Measurements from ENCODE around the gene RHNO1.

The RHNO1 gene

DNA sequence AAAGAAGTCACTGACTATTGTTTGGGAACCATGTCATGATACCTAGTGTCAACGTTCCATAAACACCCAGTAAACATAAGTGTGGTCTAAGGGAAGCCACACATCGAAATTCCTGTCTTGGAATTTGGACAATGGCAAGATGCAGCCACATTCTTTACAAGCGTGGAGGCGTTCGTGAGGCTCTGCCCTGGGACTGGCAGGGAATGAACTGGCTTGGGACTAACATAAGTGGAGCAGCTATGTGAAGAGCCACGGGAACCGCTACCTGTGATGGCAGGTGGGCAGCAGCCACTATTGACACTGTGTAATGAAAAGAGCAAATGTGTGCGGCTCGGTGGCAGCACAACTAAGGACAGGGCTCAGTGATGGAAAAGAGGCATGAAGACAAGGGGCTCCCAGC, 32.2 kb upstream of the RHNO1 start:
- H3K27me3 ChIP-seq (ENCODE audit: control insufficient read depth, insufficient read depth, low read length) = no peaks in the 10 kb centered on the region
- H3K36me3 ChIP-seq (ENCODE audit: control insufficient read depth, insufficient read depth, low read length) = no peaks in the 10 kb centered on the region
- H3K9ac ChIP-seq (ENCODE audit: low read depth, low read length) = no peak overlapping the region
- H3K4me1 ChIP-seq (ENCODE audit: control insufficient read depth, insufficient read depth, low read length) = peaks cover 8% of the 10 kb centered on the region
- no peak overlapping the region for H3K4me3 ChIP-seq (ENCODE audit: low read depth, low read length)
- H3K9me3 ChIP-seq (ENCODE audit: control insufficient read depth, insufficient read depth, low read length) = no peaks in the 10 kb centered on the region

DNA sequence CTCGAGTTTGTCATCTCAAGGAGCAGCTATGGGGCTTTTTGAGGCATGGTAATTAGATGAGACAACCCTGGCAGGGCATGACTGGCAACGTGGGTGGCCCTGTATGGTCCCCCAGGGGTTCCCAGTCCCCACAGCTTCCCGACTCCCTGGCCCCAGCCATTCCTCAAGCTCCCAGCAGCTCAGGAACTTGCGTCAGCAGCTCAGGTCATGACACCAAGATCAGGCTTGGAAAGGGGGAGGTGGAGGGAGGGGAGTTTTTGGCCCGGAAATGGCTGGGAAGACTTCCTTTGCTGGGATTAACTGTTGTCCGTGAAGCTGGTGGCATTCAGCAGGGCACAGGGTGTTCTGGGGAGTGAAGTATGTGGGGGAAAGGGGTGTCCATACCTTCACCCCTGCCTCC, 31.7 kb upstream of the RHNO1 start:
- Histone ChIP-seq H3K4me3 (ENCODE audit: low read depth, low read length) (no peak overlapping the region), H3K9me3 (ENCODE audit: control insufficient read depth, insufficient read depth, low read length) (no peaks in the 10 kb centered on the region), H3K9ac (ENCODE audit: low read depth, low read length) (no peak overlapping the region), H3K27me3 (ENCODE audit: control insufficient read depth, insufficient read depth, low read length) (no peaks in the 10 kb centered on the region), H3K4me1 (ENCODE audit: control insufficient read depth, insufficient read depth, low read length) (peaks cover 8% of the 10 kb centered on the region), H3K36me3 (ENCODE audit: control insufficient read depth, insufficient read depth, low read length) (no peaks in the 10 kb centered on the region)

DNA sequence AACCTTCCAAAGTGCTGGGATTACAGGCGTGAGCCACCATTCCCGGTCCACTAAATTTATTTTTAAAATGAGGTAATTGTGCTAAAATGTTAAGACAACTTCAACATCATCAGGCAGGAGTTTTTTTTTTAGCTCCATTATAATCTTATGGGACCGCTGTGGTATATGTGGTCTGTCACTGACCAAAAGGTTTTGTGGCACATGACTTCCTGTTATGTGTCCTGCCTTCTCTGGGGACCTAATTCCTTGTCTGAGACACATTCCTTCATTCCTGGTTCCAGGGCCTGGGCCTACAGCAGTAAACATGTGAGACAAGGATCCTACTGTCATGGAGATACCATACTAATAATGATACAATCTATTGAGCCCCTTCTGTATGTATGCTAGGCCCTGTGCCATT, 25.1 kb upstream of the RHNO1 start:
- no peaks in the 10 kb centered on the region for H3K9me3 ChIP-seq (ENCODE audit: control insufficient read depth, insufficient read depth, low read length)
- no peaks in the 10 kb centered on the region for H3K36me3 ChIP-seq (ENCODE audit: control insufficient read depth, insufficient read depth, low read length)
- H3K4me1 ChIP-seq (ENCODE audit: control insufficient read depth, insufficient read depth, low read length) = no peaks in the 10 kb centered on the region
- H3K4me3 ChIP-seq (ENCODE audit: low read depth, low read length) = no peak overlapping the region
- H3K9ac ChIP-seq (ENCODE audit: low read depth, low read length) = no peak overlapping the region
- no peaks in the 10 kb centered on the region for H3K27me3 ChIP-seq (ENCODE audit: control insufficient read depth, insufficient read depth, low read length)

DNA sequence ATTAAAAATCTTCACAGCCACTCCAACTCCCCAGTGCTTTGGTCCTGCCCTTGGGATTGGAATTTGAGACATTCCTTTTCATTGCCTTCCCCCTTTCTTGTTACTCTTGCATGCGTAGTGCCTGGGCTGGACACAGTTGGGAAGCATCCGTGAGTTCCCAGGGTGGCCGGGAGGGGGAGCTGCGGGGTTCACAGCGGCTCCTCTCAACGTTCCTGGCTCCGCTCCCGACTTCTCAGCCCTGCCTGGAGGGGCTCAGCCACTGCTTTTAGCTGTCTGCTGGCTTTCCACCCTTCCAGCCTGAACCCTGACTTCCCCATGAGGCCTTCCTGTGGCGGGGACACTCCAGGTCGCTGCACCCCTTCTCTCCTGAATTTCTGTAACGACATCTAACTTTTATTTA, 23.4 kb upstream of the RHNO1 start:
- Histone ChIP-seq H3K27me3 (ENCODE audit: control insufficient read depth, insufficient read depth, low read length) (no peaks in the 10 kb centered on the region), H3K36me3 (ENCODE audit: control insufficient read depth, insufficient read depth, low read length) (peaks cover 4% of the 10 kb centered on the region), H3K9me3 (ENCODE audit: control insufficient read depth, insufficient read depth, low read length) (no peaks in the 10 kb centered on the region)

DNA sequence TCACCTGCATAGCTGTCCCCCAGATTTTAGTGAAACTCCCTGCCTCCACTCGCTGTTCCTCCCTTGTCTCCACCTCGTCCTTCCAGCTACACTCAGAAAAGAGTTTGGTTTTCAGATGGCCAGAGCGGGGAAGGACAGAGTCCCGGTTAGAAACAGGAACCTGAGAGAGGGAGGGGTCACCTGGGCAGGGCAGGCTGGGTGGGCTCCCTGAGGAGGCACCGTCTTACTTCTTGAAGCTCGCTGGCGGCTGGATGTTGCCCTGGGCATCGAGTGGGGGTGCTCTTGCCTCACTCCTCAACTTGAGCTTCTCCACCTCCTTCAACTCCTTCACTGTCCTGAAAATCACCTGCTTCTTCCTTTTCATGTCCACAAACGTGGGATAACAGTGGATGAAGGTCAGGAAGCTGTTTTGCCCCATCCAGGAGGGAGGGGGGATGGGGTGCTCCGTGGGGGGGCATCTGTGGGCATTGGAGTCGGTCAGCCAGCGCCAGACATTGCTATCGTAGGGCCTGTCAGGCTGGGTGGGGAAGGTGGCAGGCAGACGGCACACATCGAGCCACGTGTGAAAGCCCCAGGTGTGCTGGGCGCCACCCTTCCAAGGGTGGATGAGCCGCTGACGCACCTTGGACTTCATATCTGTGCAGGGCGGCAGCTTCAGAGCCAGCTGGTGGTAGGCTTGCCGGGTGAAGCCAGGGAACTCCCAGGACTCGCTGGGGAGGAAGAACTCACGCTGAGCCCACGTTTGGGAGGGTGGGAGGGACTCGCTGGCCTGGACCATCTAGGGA, 22.2 kb upstream of the RHNO1 start:
- no peaks in the 10 kb centered on the region for H3K27me3 ChIP-seq (ENCODE audit: control insufficient read depth, insufficient read depth, low read length)
- no peaks in the 10 kb centered on the region for H3K4me1 ChIP-seq (ENCODE audit: control insufficient read depth, insufficient read depth, low read length)
- H3K9ac ChIP-seq (ENCODE audit: low read depth, low read length) = no peak overlapping the region
- no peak overlapping the region for H3K4me3 ChIP-seq (ENCODE audit: low read depth, low read length)
- no peaks in the 10 kb centered on the region for H3K9me3 ChIP-seq (ENCODE audit: control insufficient read depth, insufficient read depth, low read length)
- H3K36me3 ChIP-seq (ENCODE audit: control insufficient read depth, insufficient read depth, low read length) = peaks cover 14% of the 10 kb centered on the region

More for the DNA sequence above, 23.4 kb upstream of the RHNO1 start:
- H3K9ac ChIP-seq (ENCODE audit: low read depth, low read length) = no peak overlapping the region
- H3K4me3 ChIP-seq (ENCODE audit: low read depth, low read length) = no peak overlapping the region
- no peaks in the 10 kb centered on the region for H3K4me1 ChIP-seq (ENCODE audit: control insufficient read depth, insufficient read depth, low read length)

DNA sequence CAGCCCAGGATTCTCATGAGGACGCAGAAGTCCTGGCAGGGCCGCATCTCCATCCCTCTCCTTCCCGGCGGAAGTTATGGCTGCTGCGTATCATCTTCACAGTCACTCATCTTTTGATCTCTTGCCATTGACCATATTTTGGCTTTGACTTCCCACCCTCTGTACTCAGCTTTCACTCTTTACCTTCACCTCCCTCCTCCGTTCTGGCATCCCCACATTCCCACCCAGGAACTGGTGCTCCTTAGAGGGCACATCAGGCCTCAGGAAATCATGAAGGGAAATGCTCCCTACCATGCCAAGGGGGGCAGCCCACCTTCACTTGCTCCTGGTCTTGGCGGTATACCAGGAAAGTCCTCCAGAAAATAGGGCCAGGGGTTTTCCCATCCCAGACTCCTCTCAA, 21.5 kb upstream of the RHNO1 start:
- Histone ChIP-seq H3K4me3 (ENCODE audit: low read depth, low read length) (no peak overlapping the region), H3K36me3 (ENCODE audit: control insufficient read depth, insufficient read depth, low read length) (peaks cover 14% of the 10 kb centered on the region), H3K4me1 (ENCODE audit: control insufficient read depth, insufficient read depth, low read length) (no peaks in the 10 kb centered on the region), H3K9ac (ENCODE audit: low read depth, low read length) (no peak overlapping the region), H3K9me3 (ENCODE audit: control insufficient read depth, insufficient read depth, low read length) (no peaks in the 10 kb centered on the region), H3K27me3 (ENCODE audit: control insufficient read depth, insufficient read depth, low read length) (no peaks in the 10 kb centered on the region)

DNA sequence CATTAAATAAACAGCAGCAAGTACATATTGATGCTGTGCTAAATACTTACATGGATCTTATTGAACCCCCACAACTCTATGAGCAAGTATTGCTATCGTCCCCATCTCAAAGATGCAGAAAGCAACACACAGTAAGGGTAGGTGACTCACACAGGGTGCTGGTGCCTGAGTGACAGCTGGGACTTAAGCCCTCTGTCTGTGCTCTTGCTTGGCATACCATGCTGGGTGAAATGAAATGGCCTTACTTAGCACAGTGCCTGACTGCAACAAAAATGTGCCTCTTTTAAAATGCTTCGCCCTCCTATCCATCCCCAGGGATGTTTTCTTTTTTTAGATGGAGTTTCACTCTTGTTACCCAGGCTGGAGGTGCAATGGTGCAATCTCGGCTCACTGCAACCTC, 21.0 kb upstream of the RHNO1 start:
- no peaks in the 10 kb centered on the region for H3K27me3 ChIP-seq (ENCODE audit: control insufficient read depth, insufficient read depth, low read length)
- H3K4me1 ChIP-seq (ENCODE audit: control insufficient read depth, insufficient read depth, low read length) = no peaks in the 10 kb centered on the region
- no peak overlapping the region for H3K4me3 ChIP-seq (ENCODE audit: low read depth, low read length)
- no peak overlapping the region for H3K9ac ChIP-seq (ENCODE audit: low read depth, low read length)
- H3K36me3 ChIP-seq (ENCODE audit: control insufficient read depth, insufficient read depth, low read length) = peaks cover 14% of the 10 kb centered on the region
- no peaks in the 10 kb centered on the region for H3K9me3 ChIP-seq (ENCODE audit: control insufficient read depth, insufficient read depth, low read length)

DNA sequence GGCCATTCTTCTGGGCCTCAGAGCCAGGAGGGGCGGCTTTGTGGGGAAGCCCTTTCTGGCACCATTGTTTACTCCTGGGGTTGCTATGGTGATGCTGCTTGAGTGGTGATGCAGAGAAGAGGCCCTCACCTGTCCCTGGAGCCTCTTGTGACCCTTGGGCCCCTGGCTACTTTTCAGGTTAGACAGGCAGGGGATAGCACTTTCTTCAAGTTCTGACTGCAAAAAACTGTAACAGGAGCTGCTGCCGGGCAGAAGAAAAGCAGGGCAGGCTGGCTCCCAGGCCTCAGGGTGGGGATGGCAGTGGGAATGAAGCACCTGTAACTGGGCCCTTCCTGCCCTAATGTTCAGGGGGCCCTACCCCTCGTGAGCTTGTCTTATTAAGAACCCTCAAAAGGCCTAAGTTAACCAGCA, 20.0 kb upstream of the RHNO1 start, which contains the start of gene TEX52:
Gene TEX52, minus strand, starts transcription at position 19 of the 411 bp plus-strand sequence. Its CDS starts 13 bp downstream, at position 6.
- Histone ChIP-seq H3K4me3 (ENCODE audit: low read depth, low read length) (no peak within 1 kb of the TSS), H3K9ac (ENCODE audit: low read depth, low read length) (no peak within 1 kb of the TSS), H3K27me3 (ENCODE audit: control insufficient read depth, insufficient read depth, low read length) (no peaks in the 10 kb centered on the region), H3K9me3 (ENCODE audit: control insufficient read depth, insufficient read depth, low read length) (no peaks in the 10 kb centered on the region), H3K4me1 (ENCODE audit: control insufficient read depth, insufficient read depth, low read length) (no peaks in the 10 kb centered on the region), H3K36me3 (ENCODE audit: control insufficient read depth, insufficient read depth, low read length) (peaks cover 18% of the 10 kb centered on the region)

DNA sequence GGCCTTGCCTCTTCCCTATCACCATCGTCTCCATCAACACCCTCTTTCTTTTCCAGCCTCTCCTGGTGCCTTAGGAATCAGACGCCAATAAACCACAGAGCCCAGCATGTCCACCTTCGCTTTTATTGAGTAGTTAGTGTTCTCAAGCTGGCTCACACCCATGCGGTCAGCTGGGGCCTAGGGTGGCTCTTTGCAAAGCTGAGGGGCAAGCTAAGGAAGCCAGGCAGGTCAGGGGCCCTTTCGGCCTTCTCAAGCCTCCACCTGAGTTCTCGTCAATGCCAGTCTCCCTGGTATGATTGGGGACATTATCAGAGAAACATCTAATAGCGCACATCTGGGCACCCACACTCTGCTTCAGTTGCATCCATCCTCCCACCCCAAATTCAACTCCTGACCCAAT, 19.4 kb upstream of the RHNO1 start:
- Histone ChIP-seq H3K27me3 (ENCODE audit: control insufficient read depth, insufficient read depth, low read length) (no peaks in the 10 kb centered on the region), H3K4me3 (ENCODE audit: low read depth, low read length) (no peak overlapping the region), H3K9me3 (ENCODE audit: control insufficient read depth, insufficient read depth, low read length) (no peaks in the 10 kb centered on the region), H3K36me3 (ENCODE audit: control insufficient read depth, insufficient read depth, low read length) (peaks cover 22% of the 10 kb centered on the region), H3K4me1 (ENCODE audit: control insufficient read depth, insufficient read depth, low read length) (no peaks in the 10 kb centered on the region), H3K9ac (ENCODE audit: low read depth, low read length) (no peak overlapping the region)

DNA sequence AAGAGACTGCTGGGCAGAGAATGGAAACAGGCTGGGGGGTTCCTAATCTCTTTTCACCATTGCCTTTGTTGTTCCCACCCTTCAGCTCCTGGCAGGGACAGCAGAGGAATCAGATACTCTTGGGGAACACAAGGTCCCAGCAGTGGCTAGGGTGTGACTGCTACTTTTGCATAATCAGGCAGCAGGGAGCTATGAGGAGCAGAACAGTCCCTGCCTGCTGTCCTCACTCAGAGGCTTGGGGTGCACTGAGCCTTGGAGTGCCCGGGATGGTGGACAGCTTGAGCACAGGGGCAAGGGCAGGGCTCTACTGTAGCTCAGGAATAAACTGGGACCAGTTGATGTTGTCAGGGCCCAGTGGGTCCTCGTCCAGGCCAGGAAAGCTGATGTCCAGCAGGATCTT, 18.7 kb upstream of the RHNO1 start:
- H3K9me3 ChIP-seq (ENCODE audit: control insufficient read depth, insufficient read depth, low read length) = no peaks in the 10 kb centered on the region
- H3K27me3 ChIP-seq (ENCODE audit: control insufficient read depth, insufficient read depth, low read length) = no peaks in the 10 kb centered on the region
- peaks cover 29% of the 10 kb centered on the region for H3K36me3 ChIP-seq (ENCODE audit: control insufficient read depth, insufficient read depth, low read length)
- H3K4me1 ChIP-seq (ENCODE audit: control insufficient read depth, insufficient read depth, low read length) = no peaks in the 10 kb centered on the region
- no peak overlapping the region for H3K4me3 ChIP-seq (ENCODE audit: low read depth, low read length)
- no peak overlapping the region for H3K9ac ChIP-seq (ENCODE audit: low read depth, low read length)

DNA sequence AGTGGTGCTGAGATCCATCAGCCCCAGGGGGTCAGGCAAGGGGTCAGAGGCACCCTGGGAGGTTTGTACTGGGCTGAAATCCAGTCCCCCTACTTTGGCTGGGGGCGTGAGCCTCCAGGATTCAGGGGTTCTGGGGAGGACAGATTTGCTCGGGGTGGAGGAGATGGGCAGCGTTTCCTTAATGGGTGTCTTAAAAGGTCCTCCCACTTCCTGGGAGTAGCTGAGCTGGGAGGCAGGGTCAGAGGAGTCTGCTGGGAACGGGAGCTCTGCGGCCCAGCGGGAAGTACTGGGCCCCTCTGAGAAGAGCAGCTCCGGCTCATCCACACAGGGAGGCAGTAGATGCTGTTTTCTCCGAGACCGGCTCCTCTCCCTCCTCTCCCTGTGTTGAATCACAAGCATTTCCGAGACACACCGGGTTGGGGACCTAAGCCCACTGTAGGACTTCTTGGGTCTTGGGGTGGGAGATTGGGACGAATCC, 18.0 kb upstream of the RHNO1 start:
- Histone ChIP-seq H3K27me3 (ENCODE audit: control insufficient read depth, insufficient read depth, low read length) (no peaks in the 10 kb centered on the region), H3K9me3 (ENCODE audit: control insufficient read depth, insufficient read depth, low read length) (no peaks in the 10 kb centered on the region), H3K4me1 (ENCODE audit: control insufficient read depth, insufficient read depth, low read length) (no peaks in the 10 kb centered on the region), H3K4me3 (ENCODE audit: low read depth, low read length) (no peak overlapping the region), H3K36me3 (ENCODE audit: control insufficient read depth, insufficient read depth, low read length) (peaks cover 32% of the 10 kb centered on the region), H3K9ac (ENCODE audit: low read depth, low read length) (no peak overlapping the region)

DNA sequence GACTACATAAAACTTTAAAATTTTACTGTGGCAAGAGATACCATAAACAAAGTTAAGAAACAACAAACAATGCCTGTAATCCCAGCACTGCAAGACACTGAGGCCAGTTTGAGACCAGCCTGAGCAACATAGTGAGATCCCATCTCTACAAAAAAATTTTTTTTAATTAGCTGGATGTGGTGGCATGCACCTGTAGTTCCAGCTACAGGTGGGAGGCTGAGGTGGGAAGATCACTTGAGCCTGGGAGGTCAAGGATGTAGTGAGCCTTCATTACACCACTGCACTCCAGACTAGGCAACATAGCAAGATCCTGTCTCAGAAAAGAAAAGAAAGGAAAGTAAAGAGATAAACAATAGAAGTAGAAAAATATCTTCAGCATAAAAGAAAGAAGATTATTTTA, 16.9 kb upstream of the RHNO1 start:
- Histone ChIP-seq H3K9me3 (ENCODE audit: control insufficient read depth, insufficient read depth, low read length) (no peaks in the 10 kb centered on the region), H3K36me3 (ENCODE audit: control insufficient read depth, insufficient read depth, low read length) (peaks cover 43% of the 10 kb centered on the region), H3K9ac (ENCODE audit: low read depth, low read length) (no peak overlapping the region), H3K4me1 (ENCODE audit: control insufficient read depth, insufficient read depth, low read length) (no peaks in the 10 kb centered on the region), H3K4me3 (ENCODE audit: low read depth, low read length) (no peak overlapping the region), H3K27me3 (ENCODE audit: control insufficient read depth, insufficient read depth, low read length) (no peaks in the 10 kb centered on the region)
